ENCODE results near the gene PLA2G4B.

Gene PLA2G4B

DNA sequence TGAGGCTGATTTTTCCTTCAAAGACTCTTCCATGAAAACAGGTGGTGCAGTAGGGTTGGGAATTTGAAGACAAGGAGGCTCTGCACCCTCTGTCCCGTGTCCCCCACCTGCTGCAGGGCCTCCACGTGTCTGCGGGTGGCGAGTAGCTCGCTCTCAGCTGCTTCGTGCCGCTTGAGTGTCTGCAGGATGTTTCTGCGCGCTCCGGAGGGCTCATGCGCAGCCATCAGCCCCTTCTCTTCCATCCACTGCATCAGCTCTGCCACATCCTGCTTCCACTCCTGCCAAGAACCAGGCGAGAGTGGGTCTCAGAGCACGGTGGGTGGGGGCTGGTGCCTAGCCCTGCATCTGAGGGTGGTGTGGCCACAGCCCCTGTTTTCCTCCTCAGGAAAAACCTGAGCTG lies 37.4 kb downstream of the PLA2G4B start:
- FAIRE-seq: no peak
- DNase-seq (ENCODE audit: insufficient read length, low spot score): no peak
- TF ChIP-seq, protein P1, sequence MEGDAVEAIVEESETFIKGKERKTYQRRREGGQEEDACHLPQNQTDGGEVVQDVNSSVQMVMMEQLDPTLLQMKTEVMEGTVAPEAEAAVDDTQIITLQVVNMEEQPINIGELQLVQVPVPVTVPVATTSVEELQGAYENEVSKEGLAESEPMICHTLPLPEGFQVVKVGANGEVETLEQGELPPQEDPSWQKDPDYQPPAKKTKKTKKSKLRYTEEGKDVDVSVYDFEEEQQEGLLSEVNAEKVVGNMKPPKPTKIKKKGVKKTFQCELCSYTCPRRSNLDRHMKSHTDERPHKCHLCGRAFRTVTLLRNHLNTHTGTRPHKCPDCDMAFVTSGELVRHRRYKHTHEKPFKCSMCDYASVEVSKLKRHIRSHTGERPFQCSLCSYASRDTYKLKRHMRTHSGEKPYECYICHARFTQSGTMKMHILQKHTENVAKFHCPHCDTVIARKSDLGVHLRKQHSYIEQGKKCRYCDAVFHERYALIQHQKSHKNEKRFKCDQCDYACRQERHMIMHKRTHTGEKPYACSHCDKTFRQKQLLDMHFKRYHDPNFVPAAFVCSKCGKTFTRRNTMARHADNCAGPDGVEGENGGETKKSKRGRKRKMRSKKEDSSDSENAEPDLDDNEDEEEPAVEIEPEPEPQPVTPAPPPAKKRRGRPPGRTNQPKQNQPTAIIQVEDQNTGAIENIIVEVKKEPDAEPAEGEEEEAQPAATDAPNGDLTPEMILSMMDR (IDR thresholded peaks at IDR 0.05; ENCODE audit: insufficient read depth, missing control alignments): no peak

- no peak for DNase-seq (ENCODE audit: insufficient read length, low spot score)
- TF ChIP-seq, protein P1 (IDR thresholded peaks at IDR 0.05; ENCODE audit: insufficient read depth, missing control alignments): no peak
- FAIRE-seq: no peak
Observed at GRCh38 chr15:41876689-41877088, 38.0 kb downstream of the PLA2G4B start.

DNA sequence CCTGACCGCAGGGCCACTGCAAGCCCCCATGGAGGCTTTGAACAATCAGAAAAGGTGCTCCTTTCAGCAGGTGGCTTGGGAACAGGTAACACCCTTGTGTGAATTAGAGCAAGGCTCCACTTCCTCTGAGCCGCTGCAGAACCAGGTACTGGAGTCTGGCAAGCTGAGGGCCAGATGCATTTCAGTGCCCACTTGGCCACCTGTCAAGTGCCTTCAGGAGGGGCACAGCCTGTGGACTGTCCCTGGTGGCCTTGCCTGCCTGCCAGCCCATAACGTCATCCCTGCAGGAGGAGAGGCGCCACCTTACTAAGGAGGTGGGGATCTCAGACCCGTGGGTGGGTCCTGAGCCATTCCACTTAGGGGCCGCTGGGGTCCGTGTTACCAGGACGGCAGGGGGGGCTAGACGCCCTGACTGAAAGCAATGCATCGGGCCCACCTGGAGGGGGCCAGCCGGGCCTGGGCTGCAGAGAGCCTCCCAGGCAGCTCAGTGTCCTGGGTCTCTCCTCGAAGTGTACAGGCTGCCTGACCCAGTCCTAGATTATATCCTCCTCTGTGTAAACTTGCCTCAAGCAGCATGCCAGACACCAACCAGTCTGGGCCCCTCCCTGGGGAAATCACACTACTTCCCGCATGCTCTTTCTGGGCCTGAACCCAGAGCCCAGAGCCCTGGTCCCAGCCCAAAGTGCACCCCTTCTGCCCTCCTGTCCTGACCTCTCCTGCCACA lies 39.1 kb downstream of the PLA2G4B start:
- TF ChIP-seq, protein P1 (IDR thresholded peaks at IDR 0.05; ENCODE audit: insufficient read depth, missing control alignments): no peak
- DNase-seq (ENCODE audit: insufficient read length, low spot score): no peak
- FAIRE-seq: no peak

GRCh38 chr15:41878355-41878699 lies 39.7 kb downstream of the PLA2G4B start:
- TF ChIP-seq, protein P1 (IDR thresholded peaks at IDR 0.05; ENCODE audit: insufficient read depth, missing control alignments): no peak
- no peak for DNase-seq (ENCODE audit: insufficient read length, low spot score)
- no peak for FAIRE-seq

- DNase-seq (ENCODE audit: insufficient read length, low spot score) (no peak), FAIRE-seq (no peak)
- TF ChIP-seq, protein P1 (IDR thresholded peaks at IDR 0.05; ENCODE audit: insufficient read depth, missing control alignments): no peak
Observed at GRCh38 chr15:41879321-41879845, 40.7 kb downstream of the PLA2G4B start.

DNA sequence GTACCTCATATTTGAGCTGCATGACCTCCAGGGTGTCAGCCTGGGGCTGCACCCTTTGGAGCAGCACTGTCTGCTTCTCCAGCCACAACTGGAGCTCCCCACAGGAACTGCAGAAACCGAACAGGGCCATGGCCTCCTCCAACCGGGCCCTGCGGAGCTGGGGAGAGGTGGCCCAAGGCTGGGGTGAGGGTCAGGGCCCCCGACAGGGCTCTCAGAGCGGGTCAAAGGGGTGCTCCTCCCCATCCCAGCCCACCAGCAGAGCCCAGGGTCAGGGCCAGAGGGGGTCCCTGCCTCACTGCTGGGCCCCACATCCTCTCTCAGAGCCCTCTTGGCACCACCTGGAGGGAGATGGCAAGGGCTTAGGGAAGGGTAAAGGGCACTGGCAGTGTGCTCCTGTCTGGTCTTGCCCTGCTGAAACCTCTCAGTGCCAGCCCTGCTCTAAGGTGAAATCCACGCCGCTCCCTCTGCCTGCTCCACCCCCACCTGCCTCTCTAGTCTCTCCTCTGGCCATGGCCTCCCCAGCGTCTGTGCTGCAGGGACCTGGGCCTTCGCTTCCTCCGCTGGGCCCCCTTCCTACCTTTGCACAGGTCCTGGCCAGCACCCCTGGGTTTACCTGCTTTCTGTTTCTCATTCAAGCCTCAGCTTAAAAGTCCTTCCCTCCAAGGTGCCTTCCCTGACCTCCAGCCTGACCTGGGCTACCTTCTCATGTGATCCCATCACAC lies 41.7 kb downstream of the PLA2G4B start:
- TF ChIP-seq, protein P1 (IDR thresholded peaks at IDR 0.05; ENCODE audit: insufficient read depth, missing control alignments): no peak
- FAIRE-seq (no peak), DNase-seq (ENCODE audit: insufficient read length, low spot score) (no peak)

DNA sequence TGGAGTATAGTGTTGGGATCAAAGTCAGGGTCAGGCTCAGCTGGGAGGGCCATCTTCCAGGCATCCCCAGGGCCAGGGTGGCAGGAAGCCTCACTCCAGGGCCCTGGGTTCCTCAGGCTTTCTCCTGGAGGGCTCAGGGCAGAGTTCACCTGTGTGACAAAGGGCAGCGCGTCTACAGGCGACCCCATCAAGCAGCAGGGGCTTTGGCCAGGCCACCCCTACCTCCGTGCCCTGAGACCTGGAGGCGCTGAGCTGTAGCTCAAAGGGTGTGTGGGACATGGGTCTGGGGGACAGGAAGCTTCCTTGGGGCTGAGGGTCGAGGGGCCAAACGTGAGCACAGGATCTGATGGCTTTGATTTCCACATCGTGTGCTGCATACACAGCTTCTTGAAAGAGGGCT lies 42.4 kb downstream of the PLA2G4B start:
- no peak for FAIRE-seq
- TF ChIP-seq, protein P1 (IDR thresholded peaks at IDR 0.05; ENCODE audit: insufficient read depth, missing control alignments): no peak
- DNase-seq (ENCODE audit: insufficient read length, low spot score): no peak
